ENCODE results near the gene SGO2. TPM values are rescaled to one million over a fixed set of nuclear protein-coding genes. Genes with fewer than 3 reads are reported as not detected.

SGO2 gene
- total and polyA plus RNA-seq, 2 of the 13 experiments (the other 11 are each of a cell fraction or from before 2014, with no cell fraction given) = 5.1 to 16.2 TPM

GRCh38 chr2:200578778-200579177, 52.8 kb downstream of the SGO2 start (continued):
- no peak for TF ChIP-seq ZUFSP (CRISPR knock-in tag; IDR thresholded peaks at IDR 0.05; ENCODE audit: borderline replicate concordance)
- no peak for TF ChIP-seq ZBTB3 (CRISPR knock-in tag; IDR thresholded peaks at IDR 0.05; ENCODE audit: borderline replicate concordance, low read depth)
- TF ChIP-seq HDAC1 (CRISPR knock-in tag; IDR thresholded peaks at IDR 0.05) = 0 out of 2 replicates have a peak, but pooled peaks have one; percentile 33
- TF ChIP-seq CEBPB (IDR thresholded peaks at IDR 0.05; ENCODE audit: borderline replicate concordance, low read depth, low read length) = peak; percentile 83; the same call in 1 of the 2 replicates
- TF ChIP-seq MXD1 (CRISPR knock-in tag; IDR thresholded peaks at IDR 0.05) = no peak
- no peak for TF ChIP-seq ZBTB7B (CRISPR knock-in tag; IDR thresholded peaks at IDR 0.05)
- TF ChIP-seq HNRNPL (IDR thresholded peaks at IDR 0.05; ENCODE audit: low read depth, low read length) = no peak
- TF ChIP-seq SMAD1 (CRISPR knock-in tag; IDR thresholded peaks at IDR 0.05; ENCODE audit: borderline replicate concordance, low read depth) = no peak
- TF ChIP-seq ZFYVE20 (CRISPR knock-in tag; IDR thresholded peaks at IDR 0.05; ENCODE audit: borderline replicate concordance, low read depth) = no peak
- peak; percentile 45; the same call in 1 of the 2 replicates for TF ChIP-seq ZGPAT (CRISPR knock-in tag; IDR thresholded peaks at IDR 0.05)
- peak; percentile 61; the same call in 1 of the 2 replicates for TF ChIP-seq KAT8 (CRISPR knock-in tag; IDR thresholded peaks at IDR 0.05)
- TF ChIP-seq TFE3 (CRISPR knock-in tag; IDR thresholded peaks at IDR 0.05) = 0 out of 2 replicates have a peak, but pooled peaks have one; percentile 20
- TF ChIP-seq MYPOP (CRISPR knock-in tag; IDR thresholded peaks at IDR 0.05) = peak; percentile 45; the same call in 1 of the 2 replicates
- peak; percentile 81 for TF ChIP-seq TEAD3 (CRISPR knock-in tag; optimal IDR thresholded peaks at IDR 0.05; ENCODE audit: borderline replicate concordance)
- TF ChIP-seq ZNF367 (CRISPR knock-in tag; IDR thresholded peaks at IDR 0.05; ENCODE audit: borderline replicate concordance) = no peak
- no peak for TF ChIP-seq BCLAF1 (IDR thresholded peaks at IDR 0.05)
- TF ChIP-seq FOXJ3 (CRISPR knock-in tag; IDR thresholded peaks at IDR 0.05; ENCODE audit: borderline replicate concordance) = peak; percentile 89; the same call in 1 of the 2 replicates
- peak; percentile 49; the same call in 1 of the 2 replicates for TF ChIP-seq GATAD1 (CRISPR knock-in tag; IDR thresholded peaks at IDR 0.05)
- peak; percentile 50; the same call in 1 of the 2 replicates for TF ChIP-seq SAP130 (CRISPR knock-in tag; IDR thresholded peaks at IDR 0.05; ENCODE audit: low read depth)
- no peak for TF ChIP-seq ZFX (CRISPR knock-in tag; IDR thresholded peaks at IDR 0.05; ENCODE audit: low read depth)
- peak; percentile 85 for TF ChIP-seq STAG1 (CRISPR knock-in tag; IDR thresholded peaks at IDR 0.05)

Data from HepG2 (cell line).